MM.1S (cell line): ENCODE results near the gene DRICH1.
"Not testable (repeated sequence)": the region's sequence is repeated elsewhere in the genome, so short reads cannot be mapped to it uniquely, and the experiment has no call there.

ENCODE experiments used
- DNase-seq: peaks from one replicate; pipeline ENCODE4 v3.0.0-alpha.2; 2015
- H2AFZ ChIP-seq: fragments of 300-600 bp; sonication (generic); 2 replicates; pipeline ENCODE4 v1.6.0; 2016; ENCODE audit warnings: antibody characterized with exemption, low read length
- H3F3A ChIP-seq: fragments of 300-600 bp; sonication (generic); 2 replicates; pipeline ENCODE4 v1.6.1; 2016; ENCODE audit warnings: mild to moderate bottlenecking, antibody characterized with exemption, low read length, moderate library complexity, mixed read lengths; ENCODE audit not compliant: insufficient read depth
- H3K27ac ChIP-seq: fragments of 300-600 bp; sonication (generic); 2 replicates; pipeline ENCODE4 v1.5.1; 2016; ENCODE audit warnings: mild to moderate bottlenecking, low read length
- H3K27me3 ChIP-seq: fragments of 300-600 bp; sonication (generic); replicated peaks from 2 replicates; pipeline ENCODE4 v1.6.0; 2016; ENCODE audit warnings: low read length; ENCODE audit not compliant: insufficient read depth
- H3K36me3 ChIP-seq: fragments of 300-600 bp; sonication (generic); replicated peaks from 2 replicates; pipeline ENCODE4 v1.6.1; 2016; ENCODE audit warnings: mild to moderate bottlenecking, low read length, mixed read lengths; ENCODE audit not compliant: insufficient read depth
- H3K4me1 ChIP-seq: fragments of 300-600 bp; sonication (generic); 2 replicates; pipeline ENCODE4 v1.6.1; 2016; ENCODE audit warnings: low read length, mixed read lengths
- H3K4me2 ChIP-seq: fragments of 300-600 bp; sonication (generic); 2 replicates; pipeline ENCODE4 v1.6.0; 2016; ENCODE audit warnings: low read depth, low read length
- H3K4me3 ChIP-seq: fragments of 300-600 bp; sonication (generic); 2 replicates; pipeline ENCODE4 v1.5.1; 2016; ENCODE audit warnings: low read length, mixed read lengths
- H3K79me2 ChIP-seq: fragments of 300-600 bp; sonication (generic); 2 replicates; pipeline ENCODE4 v1.6.1; 2016; ENCODE audit warnings: mixed run types, low read length, mixed read lengths
- H3K9ac ChIP-seq: fragments of 300-600 bp; sonication (generic); 2 replicates; pipeline ENCODE4 v1.6.1; 2016; ENCODE audit warnings: low read length, mixed read lengths
- H3K9me2 ChIP-seq: fragments of 300-600 bp; sonication (generic); replicated peaks from 2 replicates; pipeline ENCODE4 v1.6.1; 2016; ENCODE audit warnings: mild to moderate bottlenecking, low read length, mixed read lengths; ENCODE audit not compliant: insufficient read depth
- H3K9me3 ChIP-seq: fragments of 300-600 bp; sonication (generic); replicated peaks from 2 replicates; pipeline ENCODE4 v1.6.1; 2016; ENCODE audit warnings: mild to moderate bottlenecking, low read length, mixed read lengths; ENCODE audit not compliant: insufficient read depth
- H4K20me1 ChIP-seq: fragments of 300-600 bp; sonication (generic); 2 replicates; pipeline ENCODE4 v1.6.1; 2016; ENCODE audit warnings: mild to moderate bottlenecking, low read length, moderate library complexity, mixed read lengths; ENCODE audit not compliant: insufficient read depth
- EZH2 ChIP-seq: fragments of 300-600 bp; sonication (generic); optimal IDR thresholded peaks from 2 replicates; pipeline ENCODE3; 2017; ENCODE audit warnings: low read depth, mild to moderate bottlenecking, antibody characterized with exemption, low read length, mixed read lengths
- EZH2phosphoT487 ChIP-seq: fragments of 300-600 bp; sonication (generic); IDR thresholded peaks from 2 replicates; pipeline ENCODE4 v1.6.1; 2018; ENCODE audit warnings: antibody characterized with exemption, low read length
- TF ChIP-seq, protein P1 (sequence below): fragments of 300-600 bp; sonication (generic); IDR thresholded peaks from 2 replicates; pipeline ENCODE4 v1.5.1; 2016; ENCODE audit warnings: antibody characterized with exemption, low read length, mixed read lengths

The DRICH1 gene

DNA sequence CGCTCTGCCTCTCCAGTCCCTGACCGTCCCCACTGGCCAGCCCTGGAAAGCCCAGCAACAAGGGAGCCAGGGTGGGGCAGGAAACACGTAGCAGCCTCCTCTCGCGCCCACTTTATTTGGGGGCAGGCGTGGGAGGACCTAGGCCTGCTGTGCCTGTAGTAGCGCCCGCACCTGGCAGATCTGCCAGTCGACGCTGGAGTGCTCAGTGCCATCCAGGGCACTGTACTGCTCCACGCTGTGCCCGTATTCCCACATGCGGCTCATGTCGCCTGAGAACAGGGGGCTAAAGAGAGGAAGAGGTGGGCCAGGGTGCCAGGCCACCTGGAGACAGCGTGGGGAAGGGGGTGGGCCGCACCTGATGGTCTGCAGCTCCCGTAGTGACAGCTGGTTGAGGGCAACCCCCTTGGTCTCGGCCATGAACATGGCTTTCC is 17.0 kb upstream of the DRICH1 start:
- Histone ChIP-seq H3K9ac (no peak overlapping the region), H3K4me1 (no peaks in the 10 kb centered on the region), H2AFZ (no peak overlapping the region), H3F3A (no peaks in the 10 kb centered on the region), H4K20me1 (no peaks in the 10 kb centered on the region), H3K79me2 (no peaks in the 10 kb centered on the region), H3K27ac (no peak overlapping the region), H3K36me3 (no peaks in the 10 kb centered on the region), H3K27me3 (no peaks in the 10 kb centered on the region), H3K4me3 (no peak overlapping the region), H3K9me2 (no peaks in the 10 kb centered on the region), H3K9me3 (no peaks in the 10 kb centered on the region), H3K4me2 (no peak overlapping the region)
- DNase-seq: no peak
- TF ChIP-seq, protein P1, sequence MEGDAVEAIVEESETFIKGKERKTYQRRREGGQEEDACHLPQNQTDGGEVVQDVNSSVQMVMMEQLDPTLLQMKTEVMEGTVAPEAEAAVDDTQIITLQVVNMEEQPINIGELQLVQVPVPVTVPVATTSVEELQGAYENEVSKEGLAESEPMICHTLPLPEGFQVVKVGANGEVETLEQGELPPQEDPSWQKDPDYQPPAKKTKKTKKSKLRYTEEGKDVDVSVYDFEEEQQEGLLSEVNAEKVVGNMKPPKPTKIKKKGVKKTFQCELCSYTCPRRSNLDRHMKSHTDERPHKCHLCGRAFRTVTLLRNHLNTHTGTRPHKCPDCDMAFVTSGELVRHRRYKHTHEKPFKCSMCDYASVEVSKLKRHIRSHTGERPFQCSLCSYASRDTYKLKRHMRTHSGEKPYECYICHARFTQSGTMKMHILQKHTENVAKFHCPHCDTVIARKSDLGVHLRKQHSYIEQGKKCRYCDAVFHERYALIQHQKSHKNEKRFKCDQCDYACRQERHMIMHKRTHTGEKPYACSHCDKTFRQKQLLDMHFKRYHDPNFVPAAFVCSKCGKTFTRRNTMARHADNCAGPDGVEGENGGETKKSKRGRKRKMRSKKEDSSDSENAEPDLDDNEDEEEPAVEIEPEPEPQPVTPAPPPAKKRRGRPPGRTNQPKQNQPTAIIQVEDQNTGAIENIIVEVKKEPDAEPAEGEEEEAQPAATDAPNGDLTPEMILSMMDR: no peak
- TF ChIP-seq EZH2 (no peak), EZH2phosphoT487 (no peak)

DNA sequence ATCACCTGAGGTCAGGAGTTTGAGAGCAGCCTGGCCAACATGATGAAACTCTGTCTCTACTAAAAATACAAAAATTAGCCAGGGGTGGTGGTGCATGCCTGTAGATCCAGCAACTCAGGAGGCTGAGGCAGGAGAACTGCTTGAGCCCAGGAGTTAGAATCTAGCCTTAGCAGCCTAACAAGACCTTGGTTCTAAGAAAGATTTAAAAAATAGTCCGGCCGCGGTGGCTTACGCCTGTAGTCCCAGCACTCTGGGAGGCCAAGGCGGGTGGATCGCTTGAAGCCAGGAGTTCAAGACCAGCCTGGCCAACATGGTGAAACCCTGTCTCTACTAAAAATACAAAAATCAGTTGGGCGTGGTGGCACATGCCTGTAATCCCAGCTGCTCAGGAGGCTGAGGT is 14.4 kb upstream of the DRICH1 start:
- H3K36me3 ChIP-seq, H3K4me2 ChIP-seq, H3K27ac ChIP-seq, H3K4me3 ChIP-seq, H4K20me1 ChIP-seq, DNase-seq, H2AFZ ChIP-seq, H3K79me2 ChIP-seq, H3K9ac ChIP-seq, H3K9me3 ChIP-seq, H3K4me1 ChIP-seq, H3K9me2 ChIP-seq, H3F3A ChIP-seq, H3K27me3 ChIP-seq: not testable (repeated sequence)

DNA sequence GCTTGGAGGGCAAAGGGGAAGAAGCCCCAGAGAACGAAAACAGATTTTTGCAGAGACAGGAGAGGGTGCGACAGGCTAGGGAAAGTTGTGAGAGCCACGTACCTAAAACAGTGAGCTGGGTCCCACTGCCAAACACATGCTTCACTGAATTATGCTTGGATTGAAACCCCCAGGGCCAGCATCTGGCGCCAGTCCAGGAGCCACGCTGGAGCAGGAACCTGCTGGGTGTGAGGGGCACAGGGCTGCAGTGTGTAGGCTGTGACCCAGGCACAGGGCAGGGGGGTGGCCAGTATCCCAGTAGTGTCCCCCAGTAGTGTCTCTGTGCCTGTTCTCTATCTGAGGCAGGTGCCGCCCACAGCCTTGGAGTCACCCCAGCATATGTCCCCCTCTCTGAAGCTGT is 8.1 kb upstream of the DRICH1 start:
- H3K9me3 ChIP-seq, H3K4me2 ChIP-seq, H4K20me1 ChIP-seq, DNase-seq, H3K4me1 ChIP-seq, H3K9me2 ChIP-seq, H3F3A ChIP-seq, H3K4me3 ChIP-seq, H3K36me3 ChIP-seq, H2AFZ ChIP-seq, H3K27me3 ChIP-seq, H3K9ac ChIP-seq, H3K27ac ChIP-seq, H3K79me2 ChIP-seq: not testable (repeated sequence)

DNA sequence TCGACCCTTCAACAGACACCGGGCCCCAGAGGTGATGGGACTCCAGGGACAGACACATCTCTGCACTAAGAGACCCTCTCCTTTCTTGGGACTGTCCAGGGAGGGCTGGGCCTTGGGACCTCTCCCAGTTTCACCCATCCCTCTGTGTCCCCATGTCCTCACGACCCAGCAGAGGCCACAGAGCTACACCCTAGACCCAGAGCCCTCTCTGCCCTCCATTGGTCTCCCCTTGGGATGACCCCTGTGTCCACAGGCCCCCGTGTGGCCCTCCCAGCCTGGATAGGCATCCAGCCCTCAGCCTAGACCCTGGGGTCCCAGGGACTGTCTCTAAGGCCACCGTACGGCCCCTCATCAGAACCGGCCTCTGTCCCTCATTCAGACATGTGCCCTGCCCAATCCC is 7.5 kb upstream of the DRICH1 start:
- Histone ChIP-seq H3K36me3 (no peaks in the 10 kb centered on the region), H3K4me2 (no peak overlapping the region), H3K9me2 (no peaks in the 10 kb centered on the region), H4K20me1 (no peaks in the 10 kb centered on the region), H3K27ac (no peak overlapping the region), H3K79me2 (no peaks in the 10 kb centered on the region), H3K4me3 (no peak overlapping the region), H3K9me3 (no peaks in the 10 kb centered on the region), H3K27me3 (no peaks in the 10 kb centered on the region), H3F3A (no peaks in the 10 kb centered on the region), H3K9ac (no peak overlapping the region), H3K4me1 (no peaks in the 10 kb centered on the region), H2AFZ (no peak overlapping the region)
- TF ChIP-seq, protein P1: no peak
- DNase-seq: no peak
